Measurements from ENCODE around the gene NRXN3. TPM values are rescaled to one million over a fixed set of nuclear protein-coding genes. Genes with fewer than 3 reads are reported as not detected.

Gene NRXN3
- polyA plus RNA-seq, 1 donor (not counting 4 experiments of a cell fraction or from before 2014, with no cell fraction given), result 0.89 TPM

DNA sequence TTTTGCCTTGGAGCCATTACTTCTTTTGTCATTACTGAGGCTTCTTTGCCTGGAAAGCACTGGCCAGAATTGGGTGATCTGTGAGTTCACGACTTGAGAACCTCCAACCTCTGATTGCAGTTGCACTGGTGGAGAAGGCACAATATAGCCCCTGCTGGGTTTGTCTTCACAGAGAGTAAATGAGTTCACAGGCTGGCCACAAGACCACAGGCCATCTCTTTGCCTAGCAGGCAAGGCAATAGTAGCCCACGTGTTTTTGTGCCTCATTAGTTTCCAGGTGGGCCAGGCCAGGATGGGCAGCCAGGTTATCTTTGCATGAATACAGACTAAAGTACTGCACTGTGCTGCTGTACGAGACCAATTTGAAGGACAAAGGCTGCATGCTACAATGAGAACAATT lies 468.8 kb downstream of the NRXN3 start:
- Histone ChIP-seq H3K4me2 (ENCODE audit: control insufficient read depth, extremely low read depth, insufficient read depth, low read depth, low read length) (no peak overlapping the region), H2AFZ (ENCODE audit: control insufficient read depth, low read length) (no peak overlapping the region), H3K9me1 (ENCODE audit: control insufficient read depth, extremely low read depth, insufficient read depth, low read length) (no peaks in the 10 kb centered on the region), H3K9me3 (ENCODE audit: control insufficient read depth, low read depth, low read length) (no peaks in the 10 kb centered on the region), H3K27me3 (ENCODE audit: control insufficient read depth, extremely low read depth, insufficient read depth, low read length) (no peaks in the 10 kb centered on the region), H3K36me3 (ENCODE audit: control insufficient read depth in 2 of 2, extremely low read depth in 1 of 2, insufficient read depth in 2 of 2, low read length in 2 of 2) (no peaks in the 10 kb centered on the region), H3K27ac (ENCODE audit: control insufficient read depth, insufficient read depth, low read length) (no peak overlapping the region), H3K79me2 (ENCODE audit: control insufficient read depth, insufficient read depth, low read length) (no peaks in the 10 kb centered on the region), H3K4me1 (ENCODE audit: control insufficient read depth, extremely low read depth, insufficient read depth, low read length) (no peaks in the 10 kb centered on the region), H3K4me3 (ENCODE audit: control insufficient read depth in 2 of 3, extremely low read depth in 1 of 3, insufficient read depth in 2 of 3, low read depth in 1 of 3, low read length in 3 of 3) (no peak overlapping the region), H4K20me1 (ENCODE audit: control insufficient read depth, extremely low read depth, insufficient read depth, low read length) (no peaks in the 10 kb centered on the region), H3K9ac (ENCODE audit: control insufficient read depth, extremely low read depth, insufficient read depth, low read length) (no peak overlapping the region)
- no peak for FAIRE-seq
- TF ChIP-seq, protein P1, sequence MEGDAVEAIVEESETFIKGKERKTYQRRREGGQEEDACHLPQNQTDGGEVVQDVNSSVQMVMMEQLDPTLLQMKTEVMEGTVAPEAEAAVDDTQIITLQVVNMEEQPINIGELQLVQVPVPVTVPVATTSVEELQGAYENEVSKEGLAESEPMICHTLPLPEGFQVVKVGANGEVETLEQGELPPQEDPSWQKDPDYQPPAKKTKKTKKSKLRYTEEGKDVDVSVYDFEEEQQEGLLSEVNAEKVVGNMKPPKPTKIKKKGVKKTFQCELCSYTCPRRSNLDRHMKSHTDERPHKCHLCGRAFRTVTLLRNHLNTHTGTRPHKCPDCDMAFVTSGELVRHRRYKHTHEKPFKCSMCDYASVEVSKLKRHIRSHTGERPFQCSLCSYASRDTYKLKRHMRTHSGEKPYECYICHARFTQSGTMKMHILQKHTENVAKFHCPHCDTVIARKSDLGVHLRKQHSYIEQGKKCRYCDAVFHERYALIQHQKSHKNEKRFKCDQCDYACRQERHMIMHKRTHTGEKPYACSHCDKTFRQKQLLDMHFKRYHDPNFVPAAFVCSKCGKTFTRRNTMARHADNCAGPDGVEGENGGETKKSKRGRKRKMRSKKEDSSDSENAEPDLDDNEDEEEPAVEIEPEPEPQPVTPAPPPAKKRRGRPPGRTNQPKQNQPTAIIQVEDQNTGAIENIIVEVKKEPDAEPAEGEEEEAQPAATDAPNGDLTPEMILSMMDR (optimal IDR thresholded peaks at IDR 0.05 in 1 of 3, IDR thresholded peaks at IDR 0.05 in 1 of 3, conservative IDR thresholded peaks at IDR 0.05 in 1 of 3; ENCODE audit: extremely low read depth in 1 of 3, insufficient read depth in 2 of 3, low read length in 3 of 3), result no peak
- TF ChIP-seq EZH2 (IDR thresholded peaks at IDR 0.05; ENCODE audit: low read length), result no peak
- dilution Hi-C loops (cut with MboI; ENCODE audit: extremely low pct_ligation_motif_present, low sequenced_read_pairs), result no loop called here
- no peak for DNase-seq (ENCODE audit: low read depth, low spot score)

- Histone ChIP-seq H3K9me1 (ENCODE audit: control insufficient read depth, extremely low read depth, insufficient read depth, low read length) (no peaks in the 10 kb centered on the region), H2AFZ (ENCODE audit: control insufficient read depth, low read length) (no peak overlapping the region), H3K27ac (ENCODE audit: control insufficient read depth, insufficient read depth, low read length) (no peak overlapping the region), H3K27me3 (ENCODE audit: control insufficient read depth, extremely low read depth, insufficient read depth, low read length) (no peaks in the 10 kb centered on the region), H3K4me2 (ENCODE audit: control insufficient read depth, extremely low read depth, insufficient read depth, low read depth, low read length) (no peak overlapping the region), H3K79me2 (ENCODE audit: control insufficient read depth, insufficient read depth, low read length) (no peaks in the 10 kb centered on the region), H3K4me3 (ENCODE audit: control insufficient read depth in 2 of 3, extremely low read depth in 1 of 3, insufficient read depth in 2 of 3, low read depth in 1 of 3, low read length in 3 of 3) (no peak overlapping the region), H3K9ac (ENCODE audit: control insufficient read depth, extremely low read depth, insufficient read depth, low read length) (no peak overlapping the region), H3K4me1 (ENCODE audit: control insufficient read depth, extremely low read depth, insufficient read depth, low read length) (no peaks in the 10 kb centered on the region), H4K20me1 (ENCODE audit: control insufficient read depth, extremely low read depth, insufficient read depth, low read length) (no peaks in the 10 kb centered on the region), H3K36me3 (ENCODE audit: control insufficient read depth in 2 of 2, extremely low read depth in 1 of 2, insufficient read depth in 2 of 2, low read length in 2 of 2) (no peaks in the 10 kb centered on the region), H3K9me3 (ENCODE audit: control insufficient read depth, low read depth, low read length) (no peaks in the 10 kb centered on the region)
- dilution Hi-C loops (cut with MboI; ENCODE audit: extremely low pct_ligation_motif_present, low sequenced_read_pairs), result no loop called here
- no peak for FAIRE-seq
- TF ChIP-seq EZH2 (IDR thresholded peaks at IDR 0.05; ENCODE audit: low read length), result no peak
- TF ChIP-seq, protein P1 (optimal IDR thresholded peaks at IDR 0.05 in 1 of 3, IDR thresholded peaks at IDR 0.05 in 1 of 3, conservative IDR thresholded peaks at IDR 0.05 in 1 of 3; ENCODE audit: extremely low read depth in 1 of 3, insufficient read depth in 2 of 3, low read length in 3 of 3), result no peak
- DNase-seq (ENCODE audit: low read depth, low spot score), result no peak
These were observed 474.8 kb downstream of the NRXN3 start for GRCh38 chr14:78644824-78645559.
